OCI-LY1 (cell line): Measurements from ENCODE around the gene PTPRO.

ENCODE experiments used
- EZH2 ChIP-seq: fragments of 200-600 bp; sonication (generic), shearing (Covaris generic); IDR thresholded peaks from 2 replicates; pipeline ENCODE4 v1.8.0; 2017; ENCODE audit warnings: borderline replicate concordance, mixed run types, mild to moderate bottlenecking, antibody characterized with exemption, low read length, moderate library complexity, mixed read lengths
- TF ChIP-seq, protein P1 (sequence below): fragments of 200-600 bp; sonication (generic), shearing (Covaris generic); IDR thresholded peaks from 2 replicates; pipeline ENCODE4 v1.5.1; 2017; ENCODE audit warnings: mild to moderate bottlenecking, antibody characterized with exemption, low read length, moderate library complexity, mixed read lengths

DNA sequence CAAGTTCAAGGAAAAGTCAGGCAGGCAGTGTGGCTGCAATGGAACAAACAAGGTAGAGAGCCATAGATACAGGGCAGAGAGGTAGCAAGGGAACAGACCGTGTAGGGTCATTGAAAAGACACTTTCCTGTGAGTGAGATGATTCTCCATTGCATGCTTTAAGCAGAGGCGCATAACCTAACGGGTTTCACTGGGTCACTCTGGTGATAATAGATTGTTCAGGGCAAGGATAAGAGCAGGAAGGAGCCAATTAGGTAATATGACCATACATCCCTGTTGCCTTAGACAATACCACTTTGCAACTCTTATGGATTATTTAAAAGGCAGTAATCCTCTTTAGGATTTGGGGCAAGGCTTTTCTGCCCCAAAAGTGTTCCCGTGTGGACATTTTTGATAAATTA lies 214.1 kb downstream of the PTPRO start:
- TF ChIP-seq, protein P1, sequence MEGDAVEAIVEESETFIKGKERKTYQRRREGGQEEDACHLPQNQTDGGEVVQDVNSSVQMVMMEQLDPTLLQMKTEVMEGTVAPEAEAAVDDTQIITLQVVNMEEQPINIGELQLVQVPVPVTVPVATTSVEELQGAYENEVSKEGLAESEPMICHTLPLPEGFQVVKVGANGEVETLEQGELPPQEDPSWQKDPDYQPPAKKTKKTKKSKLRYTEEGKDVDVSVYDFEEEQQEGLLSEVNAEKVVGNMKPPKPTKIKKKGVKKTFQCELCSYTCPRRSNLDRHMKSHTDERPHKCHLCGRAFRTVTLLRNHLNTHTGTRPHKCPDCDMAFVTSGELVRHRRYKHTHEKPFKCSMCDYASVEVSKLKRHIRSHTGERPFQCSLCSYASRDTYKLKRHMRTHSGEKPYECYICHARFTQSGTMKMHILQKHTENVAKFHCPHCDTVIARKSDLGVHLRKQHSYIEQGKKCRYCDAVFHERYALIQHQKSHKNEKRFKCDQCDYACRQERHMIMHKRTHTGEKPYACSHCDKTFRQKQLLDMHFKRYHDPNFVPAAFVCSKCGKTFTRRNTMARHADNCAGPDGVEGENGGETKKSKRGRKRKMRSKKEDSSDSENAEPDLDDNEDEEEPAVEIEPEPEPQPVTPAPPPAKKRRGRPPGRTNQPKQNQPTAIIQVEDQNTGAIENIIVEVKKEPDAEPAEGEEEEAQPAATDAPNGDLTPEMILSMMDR: no peak
- no peak for TF ChIP-seq EZH2
